HepG2 (cell line): Measurements from ENCODE around the gene WDR31. TPM values are rescaled to one million over a fixed set of nuclear protein-coding genes. Genes with fewer than 3 reads are reported as not detected.

ENCODE experiments used
- AHR ChIP-seq: IDR thresholded peaks from 2 replicates; pipeline ENCODE4 v1.6.1; 2018; ENCODE audit warnings: missing genetic modification reagents, missing compliant biosample characterization
- ARNTL ChIP-seq: sonication (generic); formaldehyde crosslinking; IDR thresholded peaks from 2 replicates; pipeline ENCODE4 v1.4.0; 2020; ENCODE audit warnings: mild to moderate bottlenecking, missing genetic modification reagents
- CSRNP1 ChIP-seq: sonication (generic); formaldehyde crosslinking; IDR thresholded peaks from 2 replicates; pipeline ENCODE4 v1.8.1; 2023; ENCODE audit warnings: mild to moderate bottlenecking, missing genetic modification reagents
- DR1 ChIP-seq: sonication (generic); formaldehyde crosslinking; IDR thresholded peaks from 2 replicates; pipeline ENCODE4 v1.8.0; 2021; ENCODE audit warnings: mild to moderate bottlenecking, missing genetic modification reagents, inconsistent platforms
- ELK4 ChIP-seq: sonication (generic); formaldehyde crosslinking; IDR thresholded peaks from 2 replicates; pipeline ENCODE4 v1.9.0; 2021; ENCODE audit warnings: missing genetic modification reagents, borderline replicate concordance
- FOXC1 ChIP-seq: sonication (generic); formaldehyde crosslinking; IDR thresholded peaks from 2 replicates; pipeline ENCODE4 v1.8.0; 2022; ENCODE audit warnings: mild to moderate bottlenecking, missing genetic modification reagents, borderline replicate concordance
- FOXP4 ChIP-seq: sonication (generic); formaldehyde crosslinking; IDR thresholded peaks from 2 replicates; pipeline ENCODE4 v1.4.0; 2020; ENCODE audit warnings: missing genetic modification reagents
- HNF4G ChIP-seq, 2 experiments: sonication (generic) in 1 of 2; formaldehyde crosslinking in 1 of 2; IDR thresholded peaks; 2 replicates each; pipeline versions ENCODE4 v1.4.0 to v1.6.1; 2011 to 2020; ENCODE audit warnings: borderline replicate concordance in 2 of 2, low read depth in 2 of 2, mild to moderate bottlenecking in 2 of 2, low read length in 1 of 2, missing genetic modification reagents in 1 of 2, moderate library complexity in 1 of 2
- IRF9 ChIP-seq: sonication (generic); formaldehyde crosslinking; IDR thresholded peaks from 2 replicates; pipeline ENCODE4 v1.8.0; 2022; ENCODE audit warnings: missing genetic modification reagents, mild to moderate bottlenecking, borderline replicate concordance
- ISL2 ChIP-seq: sonication (generic); formaldehyde crosslinking; IDR thresholded peaks from 2 replicates; pipeline ENCODE4 v1.5.0; 2020; ENCODE audit warnings: missing genetic modification reagents
- MXI1 ChIP-seq: IDR thresholded peaks from 3 replicates; pipeline ENCODE4 v1.6.1; 2012; ENCODE audit warnings: low read depth, low read length, inconsistent platforms, borderline replicate concordance
- MYC ChIP-seq: sonication (generic); formaldehyde crosslinking; IDR thresholded peaks from 2 replicates; pipeline ENCODE4 v1.9.0; 2021; ENCODE audit warnings: missing genetic modification reagents, borderline replicate concordance
- NR2F1 ChIP-seq, 2 experiments: fragments of 450-650 bp in 1 of 2; formaldehyde crosslinking in 1 of 2; IDR thresholded peaks; 2 replicates each; pipeline versions ENCODE4 v1.5.0 to v1.6.1; 2016 to 2020; ENCODE audit warnings: mild to moderate bottlenecking in 1 of 2, missing compliant biosample characterization in 1 of 2, missing genetic modification reagents in 1 of 2, moderate library complexity in 1 of 2
- NR2F6 ChIP-seq, 2 experiments: IDR thresholded peaks; 2 replicates each; pipeline ENCODE4 v1.6.1; 2016; ENCODE audit warnings: antibody characterized with exemption in 1 of 2, mild to moderate bottlenecking in 1 of 2
- POGZ ChIP-seq: sonication (generic); formaldehyde crosslinking; IDR thresholded peaks from 2 replicates; pipeline ENCODE4 v1.4.0; 2020; ENCODE audit warnings: mild to moderate bottlenecking, missing genetic modification reagents
- RXRB ChIP-seq: IDR thresholded peaks from 2 replicates; pipeline ENCODE4 v1.6.1; 2016; ENCODE audit warnings: borderline replicate concordance, missing genetic modification reagents, missing compliant biosample characterization
- SNAPC2 ChIP-seq: sonication (generic); formaldehyde crosslinking; IDR thresholded peaks from 2 replicates; pipeline ENCODE4 v1.8.1; 2022; ENCODE audit warnings: mild to moderate bottlenecking, missing genetic modification reagents
- SPEN ChIP-seq: sonication (generic); formaldehyde crosslinking; IDR thresholded peaks from 2 replicates; pipeline ENCODE4 v1.5.1; 2020; ENCODE audit warnings: low read depth, mild to moderate bottlenecking, missing genetic modification reagents
- STAG1 ChIP-seq: sonication (generic); formaldehyde crosslinking; IDR thresholded peaks from 2 replicates; pipeline ENCODE4 v1.4.0; 2020; ENCODE audit warnings: missing genetic modification reagents
- TCF7L2 ChIP-seq: IDR thresholded peaks from 2 replicates; pipeline ENCODE4 v1.6.1; 2011; ENCODE audit warnings: mild to moderate bottlenecking, low read depth, low read length, moderate library complexity
- TEAD3 ChIP-seq: optimal IDR thresholded peaks from 2 replicates; pipeline ENCODE3; 2016; ENCODE audit warnings: borderline replicate concordance
- YEATS4 ChIP-seq: sonication (generic); formaldehyde crosslinking; IDR thresholded peaks from 2 replicates; pipeline ENCODE4 v1.4.0; 2020; ENCODE audit warnings: missing genetic modification reagents, borderline replicate concordance
- ZSCAN9 ChIP-seq: IDR thresholded peaks from 2 replicates; pipeline ENCODE4 v1.6.1; 2016; ENCODE audit warnings: borderline replicate concordance
- polyA plus RNA-seq, 8 experiments: library from polyadenylated mRNA; depleted of rRNA in 3 of 8; stranded (reverse) in 7 of 8; unstranded in 1 of 8; fragments of >200 nt; fragmentation: Illumina TruSeq in 4 of 8; extraction: Trizol in 4 of 8; gene quantifications; 2 replicates each; pipeline versions ENCODE4 v1.2.1 to v1.2.3, GENCODE V29; 2011 to 2016; ENCODE audit warnings: low read depth in 4 of 8, missing spikeins in 1 of 8, mixed read lengths in 1 of 8; ENCODE audit not compliant: insufficient read depth in 1 of 8
- total RNA-seq, 5 experiments: library from RNA; depleted of rRNA; stranded (reverse); fragments of >200 nt; fragmentation: Illumina TruSeq; extraction: Trizol; gene quantifications; 2 replicates each; pipeline ENCODE4 v1.2.3, GENCODE V29; 2016; ENCODE audit warnings: low read depth in 1 of 5

WDR31 gene
- total and polyA plus RNA-seq, 2 of the 13 experiments (the other 11 are each of a cell fraction or from before 2014, with no cell fraction given) = 0.33 to 1.7 TPM

- peak; percentile 47; the same call in 1 of the 2 replicates for TF ChIP-seq CSRNP1
- TF ChIP-seq ARNTL (CRISPR knock-in tag) = 0 out of 2 replicates have a peak, but pooled peaks have one; percentile 23
- TF ChIP-seq IRF9 = peak; percentile 20; the same call in 1 of the 2 replicates
- peak; percentile 79; the same call in 1 of the 2 replicates for TF ChIP-seq YEATS4 (CRISPR knock-in tag)
- TF ChIP-seq HNF4G (IDR thresholded peaks at IDR 0.05; ENCODE audit: borderline replicate concordance, low read depth, low read length) = peak; percentile 83
- no peak; the same call in 1 of the 2 replicates for TF ChIP-seq HNF4G (CRISPR knock-in tag; IDR thresholded peaks at IDR 0.05; ENCODE audit: borderline replicate concordance, low read depth)
- peak; percentile 94 for TF ChIP-seq RXRB (CRISPR knock-in tag)
- TF ChIP-seq SPEN = peak; percentile 91; the same call in 1 of the 2 replicates
- TF ChIP-seq STAG1 = peak; percentile 18; the same call in 1 of the 2 replicates
- TF ChIP-seq DR1 (CRISPR knock-in tag) = no peak
- TF ChIP-seq AHR (CRISPR knock-in tag) = peak; percentile 53; the same call in 1 of the 2 replicates
- no peak for TF ChIP-seq TCF7L2
- TF ChIP-seq ISL2 (CRISPR knock-in tag) = peak; percentile 70; the same call in 1 of the 2 replicates
- peak; percentile 53; the same call in 1 of the 2 replicates for TF ChIP-seq MYC (CRISPR knock-in tag)
- TF ChIP-seq TEAD3 = peak; percentile 86
- peak; percentile 58; the same call in 1 of the 2 replicates for TF ChIP-seq FOXC1 (CRISPR knock-in tag)
- TF ChIP-seq SNAPC2 (CRISPR knock-in tag) = peak; percentile 69; the same call in 1 of the 2 replicates
- peak; percentile 79 to 92 for TF ChIP-seq NR2F1 (CRISPR knock-in tag; IDR thresholded peaks at IDR 0.05)
- no peak for TF ChIP-seq ELK4 (CRISPR knock-in tag)
- TF ChIP-seq MXI1 = peak; percentile 64; the same call in 1 of the 3 replicates
- TF ChIP-seq NR2F6 (IDR thresholded peaks at IDR 0.05) = peak; percentile 82
- TF ChIP-seq NR2F6 (CRISPR knock-in tag; IDR thresholded peaks at IDR 0.05) = peak; percentile 84
- peak; percentile 39; the same call in 1 of the 2 replicates for TF ChIP-seq ZSCAN9
- TF ChIP-seq FOXP4 (CRISPR knock-in tag) = peak; percentile 67
- 0 out of 2 replicates have a peak, but pooled peaks have one; percentile 55 for TF ChIP-seq POGZ (CRISPR knock-in tag)
Measured at GRCh38 chr9:113387560-113388230, 47.6 kb upstream of the WDR31 start (continued).
